Endodermal cell (in vitro differentiated cells): ENCODE data around the gene NINJ1. TPM values are rescaled to one million over a fixed set of nuclear protein-coding genes. Genes with fewer than 3 reads are reported as not detected.

Source experiments
- DNase-seq: peaks from one replicate; pipeline ENCODE4 v3.0.0-alpha.2; 2017
- H3K27ac ChIP-seq: 2 replicates; pipeline ENCODE4 v1.5.1; 2013; ENCODE audit warnings: mild to moderate bottlenecking, low read depth, low read length, moderate library complexity
- H3K27me3 ChIP-seq: 2 replicates; pipeline ENCODE4 v1.6.1; 2013; ENCODE audit warnings: mild to moderate bottlenecking, low read length, moderate library complexity; ENCODE audit not compliant: insufficient read depth, control insufficient read depth, poor library complexity, severe bottlenecking
- H3K36me3 ChIP-seq: 2 replicates; pipeline ENCODE4 v1.7.0; 2013; ENCODE audit warnings: mild to moderate bottlenecking, low read length, moderate library complexity; ENCODE audit not compliant: control insufficient read depth, insufficient read depth
- H3K4me1 ChIP-seq: one replicate; pipeline ENCODE4 v1.7.0; 2013; ENCODE audit warnings: low read length; ENCODE audit not compliant: control insufficient read depth, insufficient read depth
- H3K4me3 ChIP-seq: 2 replicates; pipeline ENCODE4 v1.5.1; 2013; ENCODE audit warnings: mild to moderate bottlenecking, low read length, moderate library complexity
- H3K9ac ChIP-seq: 2 replicates; pipeline ENCODE4 v1.6.1; 2013; ENCODE audit warnings: mild to moderate bottlenecking, low read length, moderate library complexity; ENCODE audit not compliant: poor library complexity, severe bottlenecking; ENCODE audit errors: extremely low read depth
- H3K9me3 ChIP-seq: 2 replicates; pipeline ENCODE4 v1.6.1; 2013; ENCODE audit warnings: mild to moderate bottlenecking, low read length, moderate library complexity; ENCODE audit not compliant: control insufficient read depth
- H3K27ac Mint-ChIP-seq: 2 replicates; pipeline ENCODE4 v1.8.0; 2020; ENCODE audit warnings: mixed read lengths
- H3K27me3 Mint-ChIP-seq: 2 replicates; pipeline ENCODE4 v1.8.0; 2021; ENCODE audit warnings: mild to moderate bottlenecking, mixed read lengths; ENCODE audit not compliant: insufficient read depth
- H3K36me3 Mint-ChIP-seq: 2 replicates; pipeline ENCODE4 v1.8.0; 2020; ENCODE audit warnings: low read depth, mixed read lengths
- H3K4me1 Mint-ChIP-seq: 2 replicates; pipeline ENCODE4 v1.8.0; 2020; ENCODE audit warnings: mixed read lengths
- H3K4me3 Mint-ChIP-seq: 2 replicates; pipeline ENCODE4 v1.8.0; 2020; ENCODE audit warnings: mild to moderate bottlenecking, moderate library complexity, mixed read lengths
- H3K9me3 Mint-ChIP-seq: 2 replicates; pipeline ENCODE4 v1.8.0; 2020; ENCODE audit warnings: mild to moderate bottlenecking, mixed read lengths
- WGBS, 2 experiments: methylation state at CpG; one replicate each; pipeline versions ENCODE4 v1.1.5 to v1.1.7; 2013; ENCODE audit warnings: missing lambda C conversion rate in 2 of 2, mixed read lengths in 1 of 2; ENCODE audit not compliant: insufficient coverage in 1 of 2, insufficient read length in 1 of 2; 5-methylcytosine and 5-hydroxymethylcytosine counted together
- total RNA-seq, 2 donors: library from RNA; stranded (reverse); fragmentation: NEBNext Ultra II Directional in 1 of 2; extraction: Animal tissue kit (Norgen Biotek cat#: 25700) in 1 of 2; gene quantifications; 2 replicates in 1 of 2; 3 replicates in 1 of 2; pipeline ENCODE4 v1.2.1, GENCODE V29; 2021
- TF ChIP-seq, protein P1 (sequence below): fragments of 200-600 bp; sonication (generic); conservative IDR thresholded peaks from 2 replicates; pipeline ENCODE4 v1.5.0; 2021; ENCODE audit warnings: antibody characterized with exemption, mild to moderate bottlenecking

Gene NINJ1
- total RNA-seq, 2 donors from 2014 or later = 24.2 to 32.0 TPM

DNA sequence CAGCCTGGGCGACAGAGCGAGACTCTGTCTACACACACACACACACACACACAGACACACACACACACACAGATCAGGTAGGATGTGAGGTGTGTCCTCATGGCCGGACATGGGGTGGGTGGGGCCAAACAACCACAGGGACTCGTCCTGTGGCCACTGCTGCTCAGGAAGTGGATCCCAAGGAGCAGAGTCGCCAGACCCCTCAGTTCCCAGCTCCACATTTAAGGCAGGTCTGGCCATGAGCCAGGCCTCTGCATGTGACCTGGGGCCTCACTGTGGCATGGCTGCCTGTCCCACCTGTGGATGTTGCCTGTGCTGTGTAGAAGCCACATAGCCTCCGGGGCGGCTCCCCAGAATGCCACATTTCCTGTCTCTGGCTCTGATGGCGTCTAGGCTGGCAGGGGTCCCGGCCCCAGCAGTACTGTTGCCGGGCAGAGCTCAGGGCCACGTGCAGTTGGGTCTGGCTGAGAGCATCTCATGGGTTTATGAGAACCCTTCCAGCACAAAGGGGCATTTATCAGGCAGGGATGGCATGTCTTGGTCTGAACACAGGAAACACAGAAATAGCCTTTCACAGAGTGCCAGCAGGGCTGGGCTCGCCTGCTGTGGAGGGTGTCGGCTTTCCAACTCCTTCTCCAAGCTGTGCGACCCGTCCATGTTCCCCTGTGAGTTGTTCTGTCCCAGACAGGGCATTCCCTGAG is 9.9 kb upstream of the NINJ1 start:
- Mint-ChIP-seq H3K9me3 (peaks cover 4% of the 10 kb centered on the region), H3K36me3 (no peaks in the 10 kb centered on the region), H3K4me1 (peaks cover 1% of the 10 kb centered on the region), H3K27me3 (no peaks in the 10 kb centered on the region), H3K4me3 (no peak overlapping the region), H3K27ac (no peak overlapping the region)
- Histone ChIP-seq H3K9ac (no peak overlapping the region), H3K4me1 (no peaks in the 10 kb centered on the region), H3K4me3 (no peak overlapping the region), H3K9me3 (no peaks in the 10 kb centered on the region), H3K36me3 (no peaks in the 10 kb centered on the region), H3K27ac (no peak overlapping the region), H3K27me3 (no peaks in the 10 kb centered on the region)
- 83 to 89% methylated on average over 8 to 13 of the region's 15 CpGs for WGBS, 2 experiments
- no peak for DNase-seq
- TF ChIP-seq, protein P1, sequence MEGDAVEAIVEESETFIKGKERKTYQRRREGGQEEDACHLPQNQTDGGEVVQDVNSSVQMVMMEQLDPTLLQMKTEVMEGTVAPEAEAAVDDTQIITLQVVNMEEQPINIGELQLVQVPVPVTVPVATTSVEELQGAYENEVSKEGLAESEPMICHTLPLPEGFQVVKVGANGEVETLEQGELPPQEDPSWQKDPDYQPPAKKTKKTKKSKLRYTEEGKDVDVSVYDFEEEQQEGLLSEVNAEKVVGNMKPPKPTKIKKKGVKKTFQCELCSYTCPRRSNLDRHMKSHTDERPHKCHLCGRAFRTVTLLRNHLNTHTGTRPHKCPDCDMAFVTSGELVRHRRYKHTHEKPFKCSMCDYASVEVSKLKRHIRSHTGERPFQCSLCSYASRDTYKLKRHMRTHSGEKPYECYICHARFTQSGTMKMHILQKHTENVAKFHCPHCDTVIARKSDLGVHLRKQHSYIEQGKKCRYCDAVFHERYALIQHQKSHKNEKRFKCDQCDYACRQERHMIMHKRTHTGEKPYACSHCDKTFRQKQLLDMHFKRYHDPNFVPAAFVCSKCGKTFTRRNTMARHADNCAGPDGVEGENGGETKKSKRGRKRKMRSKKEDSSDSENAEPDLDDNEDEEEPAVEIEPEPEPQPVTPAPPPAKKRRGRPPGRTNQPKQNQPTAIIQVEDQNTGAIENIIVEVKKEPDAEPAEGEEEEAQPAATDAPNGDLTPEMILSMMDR = no peak

DNA sequence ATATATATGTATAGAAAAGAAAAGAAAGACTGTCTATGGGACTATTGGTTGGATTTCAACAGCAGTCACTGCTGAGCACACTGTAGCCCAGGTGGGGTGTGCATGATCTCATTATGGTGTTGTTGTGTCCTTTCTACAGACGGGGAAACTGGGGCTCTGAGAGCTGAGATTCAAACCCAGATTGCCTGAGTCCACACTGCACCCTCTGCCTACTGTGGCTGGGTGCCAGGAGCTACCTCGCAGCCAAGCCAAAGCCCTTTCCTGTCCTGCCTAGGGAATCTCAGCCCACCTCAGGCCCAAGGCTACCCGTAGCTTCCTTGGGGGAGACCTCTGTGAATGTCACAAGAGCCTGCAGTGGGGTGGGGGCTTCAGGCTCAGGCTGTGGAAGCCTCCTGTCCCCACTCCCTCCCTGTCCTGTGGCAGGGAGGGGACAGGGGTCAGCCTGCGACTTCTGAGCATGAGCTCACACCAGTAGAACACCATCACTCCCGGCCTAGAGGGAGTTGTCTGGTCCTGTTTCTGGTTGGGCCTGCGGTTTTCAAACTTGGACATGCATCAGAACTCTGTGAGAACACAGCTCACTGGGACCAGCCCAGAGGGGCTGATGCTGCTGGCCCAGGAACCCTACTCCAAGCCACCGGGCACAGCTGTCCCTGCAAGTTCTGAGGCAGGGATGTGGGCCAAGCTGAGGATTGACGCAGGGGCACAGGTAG is 7.9 kb upstream of the NINJ1 start:
- H3K36me3 Mint-ChIP-seq = no peaks in the 10 kb centered on the region

DNA sequence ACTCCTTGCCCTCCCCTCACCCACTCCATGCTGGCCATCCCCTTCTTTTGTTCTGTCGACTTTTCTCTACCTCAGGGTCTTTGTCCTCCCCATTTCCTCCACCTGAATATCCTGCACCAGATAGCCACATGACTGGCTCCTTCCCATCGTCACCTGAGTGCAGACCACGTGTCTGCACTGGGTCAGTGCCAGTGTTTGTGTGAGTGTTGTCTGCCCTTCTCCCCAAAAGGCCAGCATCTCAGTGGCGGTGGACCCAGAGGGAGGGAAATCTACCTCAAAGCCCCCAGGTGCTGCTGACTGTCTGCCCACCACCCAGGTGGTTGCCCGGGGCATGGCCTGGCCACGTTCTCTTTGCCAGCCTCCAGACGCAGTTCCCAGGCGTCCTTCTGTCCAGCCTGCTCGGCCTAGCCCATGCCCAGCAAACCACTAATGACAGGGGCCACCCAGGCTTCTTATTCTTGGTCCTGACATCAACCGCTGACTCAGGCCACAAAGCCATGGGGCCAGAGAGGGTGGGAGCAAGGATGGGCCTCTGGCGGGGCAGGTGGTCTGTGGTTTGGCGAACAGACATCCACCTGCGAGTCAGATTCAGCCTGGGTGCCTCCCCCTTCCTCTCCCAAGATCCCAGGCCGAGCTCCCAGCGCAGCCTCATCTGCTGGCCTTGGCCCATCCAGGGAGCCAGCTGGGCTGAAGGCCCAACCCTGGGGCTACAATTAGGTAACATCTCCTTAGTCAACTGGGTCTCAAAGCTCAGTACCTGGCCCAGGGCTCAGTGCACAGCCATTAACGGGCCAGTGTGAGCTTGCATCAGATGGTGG is 5.5 kb upstream of the NINJ1 start:
- no peak overlapping the region for H3K4me3 Mint-ChIP-seq
- Histone ChIP-seq H3K9ac (no peak overlapping the region), H3K4me3 (no peak overlapping the region), H3K9me3 (no peaks in the 10 kb centered on the region), H3K27me3 (peaks cover 10% of the 10 kb centered on the region), H3K36me3 (no peaks in the 10 kb centered on the region), H3K27ac (no peak overlapping the region), H3K4me1 (no peaks in the 10 kb centered on the region)
- TF ChIP-seq, protein P1 = no peak
- H3K4me1 Mint-ChIP-seq = peaks cover 1% of the 10 kb centered on the region
- H3K27ac Mint-ChIP-seq = no peak overlapping the region
- peaks cover 2% of the 10 kb centered on the region for H3K9me3 Mint-ChIP-seq
- DNase-seq = no peak
- H3K36me3 Mint-ChIP-seq = no peaks in the 10 kb centered on the region
- WGBS, 2 experiments = 92 to 93% methylated on average over 5 to 16 of the region's 16 CpGs
- H3K27me3 Mint-ChIP-seq = peaks cover 19% of the 10 kb centered on the region

More for the DNA sequence above, 7.9 kb upstream of the NINJ1 start:
- Mint-ChIP-seq H3K9me3 (peaks cover 2% of the 10 kb centered on the region), H3K4me1 (peaks cover 1% of the 10 kb centered on the region), H3K27ac (no peak overlapping the region), H3K4me3 (no peak overlapping the region), H3K27me3 (no peaks in the 10 kb centered on the region)
- H3K4me3 ChIP-seq = no peak overlapping the region
- no peak for DNase-seq
- no peak overlapping the region for H3K9ac ChIP-seq
- no peaks in the 10 kb centered on the region for H3K36me3 ChIP-seq
- no peaks in the 10 kb centered on the region for H3K9me3 ChIP-seq
- no peak overlapping the region for H3K27ac ChIP-seq
- TF ChIP-seq, protein P1 = no peak
- no peaks in the 10 kb centered on the region for H3K4me1 ChIP-seq
- WGBS, 2 experiments = 89 to 100% methylated on average over 4 to 8 of the region's 8 CpGs
- H3K27me3 ChIP-seq = no peaks in the 10 kb centered on the region
